CD4-positive, alpha-beta T cell treated with Interleukin-15 for 1 hour (primary cell): ENCODE results near the gene DPYSL3.

Experiments used
- DNase-seq: peaks from one replicate; pipeline ENCODE4 v3.0.0-alpha.2; 2020

The DPYSL3 gene

DNA sequence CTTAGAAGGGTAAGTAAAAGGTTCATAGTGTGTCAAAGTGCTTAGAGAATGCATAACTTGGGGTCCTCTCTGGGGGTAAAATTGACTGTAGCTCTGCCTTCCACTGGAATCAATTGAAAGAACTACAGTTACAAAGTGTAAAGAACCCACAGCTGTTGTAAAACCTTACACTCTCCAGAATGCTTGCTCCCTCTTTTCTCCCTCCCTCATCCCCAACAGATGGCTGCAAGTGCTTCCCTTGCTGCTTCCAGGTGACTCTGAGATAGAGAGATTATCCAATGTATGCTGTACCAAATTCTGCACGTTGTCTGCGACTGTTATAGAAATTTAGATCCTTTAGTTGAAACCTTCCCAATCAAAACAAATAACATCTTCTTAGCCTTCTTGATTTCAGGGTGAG is 149.1 kb downstream of the DPYSL3 start:
- no peak for DNase-seq

DNA sequence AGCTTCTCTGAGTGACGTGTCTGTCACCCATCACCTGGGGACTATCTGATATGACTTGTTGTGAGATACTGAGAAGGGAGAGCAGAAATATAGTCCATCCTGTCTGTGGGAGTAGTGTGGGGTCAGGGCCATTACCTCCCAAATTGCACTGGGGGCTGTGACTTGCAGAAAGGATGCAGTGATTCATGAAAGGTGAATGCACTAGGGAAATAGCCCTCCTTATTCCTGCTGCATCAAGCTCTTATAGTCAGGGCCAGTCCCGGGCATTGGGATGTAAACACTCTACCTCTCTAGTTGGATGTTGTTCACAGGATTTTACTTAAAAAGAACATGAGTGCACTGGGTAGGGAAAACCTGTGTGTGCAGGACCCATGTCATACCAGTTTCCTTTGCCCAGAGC is 150.3 kb downstream of the DPYSL3 start:
- no peak for DNase-seq

DNA sequence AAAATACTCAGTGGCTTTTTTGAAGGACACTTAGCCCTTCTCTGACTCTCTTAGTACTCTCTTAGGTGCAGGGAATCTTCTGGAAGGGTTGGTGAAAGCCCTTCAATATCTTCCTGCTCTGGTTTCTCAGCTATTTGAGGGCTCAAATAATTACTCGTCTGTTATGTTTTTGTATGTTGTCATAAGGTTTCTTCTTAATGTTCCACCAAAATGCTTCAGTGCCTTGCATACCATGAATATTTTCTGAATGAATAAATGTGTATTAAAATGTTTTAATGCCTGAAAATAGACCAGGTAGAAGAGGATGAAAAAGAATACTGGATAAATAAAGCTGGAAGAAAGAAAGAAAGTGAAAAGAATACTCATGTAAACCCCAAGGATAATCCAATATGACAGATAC is 150.8 kb downstream of the DPYSL3 start:
- no peak for DNase-seq

DNA sequence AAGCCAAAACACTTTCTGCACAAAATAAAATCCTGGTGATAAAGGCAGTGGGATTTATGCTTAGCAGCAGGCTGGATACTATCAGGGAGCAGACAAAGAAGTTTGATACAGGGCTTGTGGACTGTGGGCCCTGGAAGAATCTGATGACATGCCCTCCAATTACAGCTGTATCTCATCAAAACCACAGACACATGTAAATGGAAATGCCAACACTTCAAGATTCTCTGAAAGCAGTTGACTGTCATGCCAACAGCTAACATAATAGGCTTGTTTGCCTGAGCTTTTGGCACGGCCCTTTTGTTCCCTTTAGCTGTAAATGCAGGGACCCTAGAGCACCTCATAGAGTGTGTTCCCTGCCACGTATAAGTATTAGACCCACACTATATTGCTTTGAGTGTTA is 160.6 kb downstream of the DPYSL3 start:
- DNase-seq: no peak

DNA sequence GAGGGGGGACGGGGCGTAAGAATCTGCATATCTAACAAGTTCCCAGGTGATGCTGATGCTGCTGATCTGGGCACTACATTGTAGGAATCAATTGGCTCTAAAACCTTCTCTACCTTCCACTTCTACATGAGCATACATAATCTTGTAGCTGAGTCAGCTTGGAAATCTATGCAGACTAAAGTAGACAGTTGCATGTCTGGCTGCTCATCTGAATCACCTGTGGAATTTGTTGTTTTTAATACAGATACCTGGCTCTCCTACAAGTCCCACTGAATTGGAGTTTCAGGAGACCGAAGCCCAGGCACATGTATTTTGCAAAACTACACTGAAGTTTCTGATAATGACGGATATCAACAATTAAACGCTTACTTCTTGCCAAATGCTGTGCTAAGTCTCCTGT is 161.4 kb downstream of the DPYSL3 start:
- no peak for DNase-seq

DNA sequence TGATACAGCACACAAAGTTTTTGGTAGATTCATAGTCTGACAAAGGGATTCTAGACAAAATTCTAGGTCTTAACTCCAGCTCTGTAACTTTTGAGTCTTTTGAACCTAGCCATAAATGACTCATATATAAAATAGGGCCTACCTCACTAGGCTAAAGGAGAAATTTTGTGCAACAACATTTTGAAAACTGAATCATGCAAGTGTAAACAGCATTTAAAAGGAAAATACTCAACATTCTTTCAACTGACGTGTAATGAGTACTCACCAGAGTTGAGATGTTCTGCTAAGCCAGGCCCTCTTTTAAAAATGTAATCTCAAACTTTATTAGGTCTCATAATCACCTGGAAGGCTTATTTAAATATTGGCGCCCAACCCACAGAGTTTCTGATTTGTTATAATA is 161.8 kb downstream of the DPYSL3 start:
- DNase-seq: no peak

- DNase-seq: no peak
Measured at GRCh38 chr5:147346006-147346561, 163.8 kb downstream of the DPYSL3 start.

GRCh38 chr5:147344861-147345260 is 165.0 kb downstream of the DPYSL3 start:
- no peak for DNase-seq

GRCh38 chr5:147341345-147341744 is 168.5 kb downstream of the DPYSL3 start:
- no peak for DNase-seq

DNA sequence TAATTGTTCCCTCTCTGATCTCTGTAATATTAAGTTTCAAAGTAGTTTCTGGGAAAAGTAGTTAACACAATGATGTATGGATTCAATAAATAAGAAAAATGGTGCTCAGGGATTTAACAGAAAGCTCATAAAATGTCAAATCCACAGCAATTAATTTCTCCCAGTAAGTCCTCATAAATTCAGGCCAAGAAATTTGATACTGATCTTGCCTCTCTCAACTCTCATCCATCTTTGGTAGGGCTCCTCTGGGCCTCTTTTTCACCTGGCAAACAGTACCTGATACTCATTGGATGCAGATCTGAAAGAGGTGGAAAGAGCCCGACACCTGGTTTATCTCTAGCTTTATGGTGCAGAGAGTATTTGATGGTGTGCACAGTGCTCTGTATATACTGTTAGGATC is 168.9 kb downstream of the DPYSL3 start:
- DNase-seq: no peak
